GM23248 (cell line): Measurements from ENCODE around the gene SWSAP1. TPM values are rescaled to one million over a fixed set of nuclear protein-coding genes. Genes with fewer than 3 reads are reported as not detected.

Experiments used
- DNase-seq: peaks from one replicate; pipeline ENCODE4 v3.0.0-alpha.2; 2015
- H2AFZ ChIP-seq: fragments of 200-600 bp; sonication (generic); 2 replicates; pipeline ENCODE4 v1.6.1; 2016; ENCODE audit warnings: antibody characterized with exemption
- H3F3A ChIP-seq: fragments of 200-600 bp; sonication (generic); 2 replicates; pipeline ENCODE4 v1.6.1; 2016; ENCODE audit warnings: mild to moderate bottlenecking, antibody characterized with exemption, mixed run types; ENCODE audit not compliant: insufficient read depth
- H3K27ac ChIP-seq: fragments of 200-600 bp; sonication (generic); 2 replicates; pipeline ENCODE4 v1.5.1; 2016; ENCODE audit warnings: mild to moderate bottlenecking
- H3K27me3 ChIP-seq: fragments of 200-600 bp; sonication (generic); replicated peaks from 2 replicates; pipeline ENCODE4 v1.6.1; 2016; ENCODE audit warnings: mild to moderate bottlenecking; ENCODE audit not compliant: insufficient read depth
- H3K36me3 ChIP-seq: fragments of 200-600 bp; sonication (generic); 2 replicates; pipeline ENCODE4 v1.6.1; 2016; ENCODE audit warnings: low read depth, mild to moderate bottlenecking
- H3K4me1 ChIP-seq: fragments of 200-600 bp; sonication (generic); 2 replicates; pipeline ENCODE4 v1.6.1; 2016; ENCODE audit warnings: mild to moderate bottlenecking; ENCODE audit not compliant: insufficient read depth
- H3K4me2 ChIP-seq: fragments of 200-600 bp; sonication (generic); one replicate; pipeline ENCODE4 v1.6.1; 2016; ENCODE audit warnings: mild to moderate bottlenecking; ENCODE audit not compliant: unreplicated experiment
- H3K4me3 ChIP-seq: fragments of 200-600 bp; sonication (generic); 2 replicates; pipeline ENCODE4 v1.5.1; 2016; ENCODE audit warnings: mild to moderate bottlenecking
- H3K79me2 ChIP-seq: fragments of 200-600 bp; sonication (generic); 2 replicates; pipeline ENCODE4 v1.6.1; 2016; ENCODE audit warnings: mild to moderate bottlenecking; ENCODE audit not compliant: insufficient read depth
- H3K9ac ChIP-seq: fragments of 200-600 bp; sonication (generic); 2 replicates; pipeline ENCODE4 v1.6.1; 2016; ENCODE audit warnings: mild to moderate bottlenecking
- H3K9me2 ChIP-seq: fragments of 200-600 bp; sonication (generic); 2 replicates; pipeline ENCODE4 v1.6.1; 2016; ENCODE audit warnings: mixed run types, mild to moderate bottlenecking, moderate library complexity; ENCODE audit not compliant: insufficient read depth
- H3K9me3 ChIP-seq: fragments of 200-600 bp; sonication (generic); one replicate; pipeline ENCODE4 v1.6.1; 2017; ENCODE audit warnings: low read depth
- H4K20me1 ChIP-seq: fragments of 200-600 bp; sonication (generic); 2 replicates; pipeline ENCODE4 v1.6.0; 2016; ENCODE audit not compliant: insufficient read depth
- EZH2 ChIP-seq: fragments of 200-600 bp; sonication (generic); IDR thresholded peaks from 2 replicates; pipeline ENCODE4 v1.6.1; 2018; ENCODE audit warnings: antibody characterized with exemption, mild to moderate bottlenecking; ENCODE audit not compliant: insufficient read depth, poor library complexity, severe bottlenecking
- EZH2phosphoT487 ChIP-seq: fragments of 200-600 bp; sonication (generic); IDR thresholded peaks from 2 replicates; pipeline ENCODE4 v1.6.1; 2018; ENCODE audit warnings: antibody characterized with exemption, moderate library complexity, mild to moderate bottlenecking, low read depth; ENCODE audit not compliant: insufficient read depth
- WGBS, 2 experiments: methylation state at CpG; one replicate each; pipeline ENCODE4 v1.1.6; 2015 to 2017; ENCODE audit warnings: low lambda C conversion rate in 2 of 2, low coverage in 1 of 2; ENCODE audit errors: missing lambda C conversion rate in 2 of 2; 5-methylcytosine and 5-hydroxymethylcytosine counted together
- in situ Hi-C: fragments of 300-500 bp; cut with MboI; formaldehyde crosslinking; loops from 2 replicates; pipeline ENCODE4 v1.15.0; 2020
- polyA plus RNA-seq: library from polyadenylated mRNA; unstranded; fragments of >200 nt; fragmentation: Nextera tagmentation; extraction: Ambion mirVana; gene quantifications from 2 replicates; pipeline ENCODE4 v1.2.1, GENCODE V29; 2016
- small RNA-seq: library from RNA; depleted of rRNA; stranded (forward); fragments of <200 nt; gene quantifications from one replicate; pipeline ENCODE3, GENCODE V24; 2014; ENCODE audit warnings: low read depth, low replicate concordance
- total RNA-seq: library from RNA; depleted of rRNA; stranded (reverse); fragments of >200 nt; shearing (Covaris generic); gene quantifications from 2 replicates; pipeline ENCODE4 v1.2.3, GENCODE V29; 2014; rRNA removed

Gene SWSAP1
- total and polyA plus RNA-seq, 2 experiments from 2014 or later: 0.32 to 1.3 TPM

DNA sequence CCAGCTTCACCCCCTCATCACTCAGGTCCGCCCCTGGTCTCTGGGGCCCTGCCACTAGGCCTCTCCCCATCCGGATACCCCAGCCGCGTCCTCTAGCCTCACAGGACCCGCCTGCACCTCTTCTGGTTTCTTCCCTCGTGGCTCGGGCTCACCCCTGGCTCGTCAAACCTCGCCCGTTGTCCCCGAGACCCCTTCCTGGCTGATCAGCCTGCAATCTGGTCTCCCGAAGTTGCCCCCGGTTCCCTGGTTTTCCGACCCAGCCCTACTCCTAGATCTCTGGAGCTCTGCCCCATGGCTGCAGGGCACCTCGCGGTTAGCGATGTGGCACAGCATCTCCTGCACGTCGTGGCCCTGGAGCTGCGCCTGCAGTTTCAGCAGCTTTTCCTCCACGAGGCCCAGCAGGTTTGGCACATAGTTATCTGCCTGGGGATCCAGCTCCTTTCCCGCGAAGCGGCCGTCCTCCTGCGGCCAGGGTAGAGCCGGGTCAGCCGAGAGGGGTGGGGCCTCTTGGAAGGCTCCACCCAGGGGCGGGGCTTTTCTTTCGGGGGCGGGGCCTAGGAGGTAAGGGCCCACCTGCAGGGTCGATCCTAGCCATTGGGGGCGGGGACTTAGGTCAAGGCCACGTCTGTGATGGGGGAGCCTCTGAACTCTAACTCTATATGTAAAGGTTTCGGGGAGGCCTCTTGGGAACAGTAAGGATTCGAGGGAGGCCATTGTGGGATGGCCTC lies 47.1 kb downstream of the SWSAP1 start:
- 12 to 16% methylated on average over 34 to 36 of the region's 36 CpGs for WGBS, 2 experiments
- no peaks in the 10 kb centered on the region; the same call in 1 of the 2 replicates for H3K27me3 ChIP-seq
- TF ChIP-seq EZH2phosphoT487 (no peak), EZH2 (no peak)
- no peaks in the 10 kb centered on the region for H3K9me3 ChIP-seq
- DNase-seq: peak; percentile 32
- no peaks in the 10 kb centered on the region for H3K36me3 ChIP-seq
- H2AFZ ChIP-seq: peak overlapping the region; percentile 70
- H3F3A ChIP-seq: no peaks in the 10 kb centered on the region
- H3K4me2 ChIP-seq: peak overlapping the region; percentile 74
- in situ Hi-C loops: no loop called here
- no peak overlapping the region for H3K27ac ChIP-seq
- peak overlapping the region; percentile 61 for H3K4me3 ChIP-seq
- H3K9ac ChIP-seq: no peak overlapping the region
- H3K9me2 ChIP-seq: no peaks in the 10 kb centered on the region
- H3K4me1 ChIP-seq: no peaks in the 10 kb centered on the region
- no peaks in the 10 kb centered on the region for H3K79me2 ChIP-seq
- no peaks in the 10 kb centered on the region for H4K20me1 ChIP-seq

- DNase-seq: peak; percentile 74
- TF ChIP-seq EZH2 (no peak), EZH2phosphoT487 (no peak)
- H3K27me3 ChIP-seq: no peaks in the 10 kb centered on the region; the same call in 1 of the 2 replicates
- H3K36me3 ChIP-seq: no peaks in the 10 kb centered on the region
- in situ Hi-C loops: no loop called here
- 3% methylated on average over 44 to 56 of the region's 56 CpGs for WGBS, 2 experiments
- no peaks in the 10 kb centered on the region for H3K79me2 ChIP-seq
- no peaks in the 10 kb centered on the region for H4K20me1 ChIP-seq
- peak overlapping the region; percentile 74 for H3K4me2 ChIP-seq
- peak overlapping the region; percentile 70 for H2AFZ ChIP-seq
- H3K9me3 ChIP-seq: no peaks in the 10 kb centered on the region
- H3K9ac ChIP-seq: peak overlapping the region; percentile 44; the same call in 1 of the 2 replicates
- H3K9me2 ChIP-seq: no peaks in the 10 kb centered on the region
- no peaks in the 10 kb centered on the region for H3K4me1 ChIP-seq
- peak overlapping the region; percentile 61 for H3K4me3 ChIP-seq
- H3F3A ChIP-seq: no peaks in the 10 kb centered on the region
- no peak overlapping the region for H3K27ac ChIP-seq
These were observed 47.9 kb downstream of the SWSAP1 start for GRCh38 chr19:11422163-11423065.

- H3K36me3 ChIP-seq: no peaks in the 10 kb centered on the region
- no peaks in the 10 kb centered on the region for H3K9me3 ChIP-seq
- no peaks in the 10 kb centered on the region for H3K9me2 ChIP-seq
- H3K79me2 ChIP-seq: no peaks in the 10 kb centered on the region
- no peaks in the 10 kb centered on the region for H3K4me1 ChIP-seq
- no peak for DNase-seq
- 11 to 14% methylated on average over 27 of the region's 27 CpGs for WGBS, 2 experiments
- no peaks in the 10 kb centered on the region for H4K20me1 ChIP-seq
- no peaks in the 10 kb centered on the region for H3F3A ChIP-seq
- H3K4me3 ChIP-seq: no peak overlapping the region
- H3K9ac ChIP-seq: no peak overlapping the region
- H3K4me2 ChIP-seq: no peak overlapping the region
- H3K27me3 ChIP-seq: no peaks in the 10 kb centered on the region; the same call in 1 of the 2 replicates
- in situ Hi-C loops: no loop called here
- TF ChIP-seq EZH2phosphoT487 (no peak), EZH2 (no peak)
- no peak overlapping the region for H3K27ac ChIP-seq
- H2AFZ ChIP-seq: no peak overlapping the region
These were observed 48.8 kb downstream of the SWSAP1 start for GRCh38 chr19:11423164-11423790.

GRCh38 chr19:11423791-11424181 lies 49.3 kb downstream of the SWSAP1 start:
- Histone ChIP-seq H3K4me3 (no peak overlapping the region), H3F3A (no peaks in the 10 kb centered on the region), H3K36me3 (no peaks in the 10 kb centered on the region), H3K27ac (no peak overlapping the region), H3K4me2 (no peak overlapping the region), H3K4me1 (no peaks in the 10 kb centered on the region), H3K79me2 (no peaks in the 10 kb centered on the region), H3K9me2 (no peaks in the 10 kb centered on the region), H2AFZ (no peak overlapping the region), H3K9me3 (no peaks in the 10 kb centered on the region), H4K20me1 (no peaks in the 10 kb centered on the region), H3K9ac (no peak overlapping the region), H3K27me3 (no peaks in the 10 kb centered on the region; the same call in 1 of the 2 replicates)
- no peak for TF ChIP-seq EZH2phosphoT487
- no peak for TF ChIP-seq EZH2
- WGBS, 2 experiments: 9% methylated on average over 15 to 16 of the region's 22 CpGs
- in situ Hi-C loops: no loop called here
- no peak for DNase-seq

Small RNAs within 50 kb of the gene (small RNA-seq; reads per million reads assigned to genes)
- not detected for gene RF00019

Other genes with a start within 250 kb of the SWSAP1 start
- 9.5 and 19.8 TPM in 2 replicates for gene SPC24, start 218.9 kb upstream of the SWSAP1 start, total RNA-seq
- gene SPC24, start 218.9 kb upstream of the SWSAP1 start, polyA plus RNA-seq: 14.8 and 16.2 TPM in 2 replicates
- gene KANK2, start 177.1 kb upstream of the SWSAP1 start, total RNA-seq: 215 and 278 TPM in 2 replicates
- gene KANK2, start 177.1 kb upstream of the SWSAP1 start, polyA plus RNA-seq: 76.3 and 77.1 TPM in 2 replicates
- gene ANGPTL8, start 135.0 kb upstream of the SWSAP1 start, total RNA-seq: 1.7 TPM in 1 of 2 replicates, not detected in the other
- not detected in 2 replicates for gene ANGPTL8, start 135.0 kb upstream of the SWSAP1 start, polyA plus RNA-seq
- gene DOCK6, start 112.1 kb upstream of the SWSAP1 start, total RNA-seq: 10.7 and 13.9 TPM in 2 replicates
- 11.8 and 17.7 TPM in 2 replicates for gene DOCK6, start 112.1 kb upstream of the SWSAP1 start, polyA plus RNA-seq
- not detected in 2 replicates for gene TSPAN16, start 78.5 kb upstream of the SWSAP1 start, total RNA-seq
- gene TSPAN16, start 78.5 kb upstream of the SWSAP1 start, polyA plus RNA-seq: not detected in 2 replicates
- gene RAB3D, start 35.0 kb upstream of the SWSAP1 start, total RNA-seq: 5.1 and 9.0 TPM in 2 replicates
- 3.7 and 4.3 TPM in 2 replicates for gene RAB3D, start 35.0 kb upstream of the SWSAP1 start, polyA plus RNA-seq
- 66.1 and 152 TPM in 2 replicates for gene TMEM205, start 28.4 kb upstream of the SWSAP1 start, total RNA-seq
- gene TMEM205, start 28.4 kb upstream of the SWSAP1 start, polyA plus RNA-seq: 84.6 and 90.1 TPM in 2 replicates
- 8.5 and 11.6 TPM in 2 replicates for gene CCDC159, start 28.1 kb upstream of the SWSAP1 start, total RNA-seq
- 11.4 and 16.5 TPM in 2 replicates for gene CCDC159, start 28.1 kb upstream of the SWSAP1 start, polyA plus RNA-seq
- gene PLPPR2, start 19.2 kb upstream of the SWSAP1 start, total RNA-seq: 39.7 and 67.8 TPM in 2 replicates
- gene PLPPR2, start 19.2 kb upstream of the SWSAP1 start, polyA plus RNA-seq: 52.0 TPM in 2 replicates
- gene EPOR, start 9.6 kb downstream of the SWSAP1 start, total RNA-seq: 4.4 and 7.0 TPM in 2 replicates
- 4.3 and 4.7 TPM in 2 replicates for gene EPOR, start 9.6 kb downstream of the SWSAP1 start, polyA plus RNA-seq
- 0.54 and 5.9 TPM in 2 replicates for gene RGL3, start 44.6 kb downstream of the SWSAP1 start, total RNA-seq
- gene RGL3, start 44.6 kb downstream of the SWSAP1 start, polyA plus RNA-seq: 0.43 and 1.4 TPM in 2 replicates
- gene ODAD3, start 60.5 kb downstream of the SWSAP1 start, total RNA-seq: 0.54 TPM in 1 of 2 replicates, not detected in the other
- gene ODAD3, start 60.5 kb downstream of the SWSAP1 start, polyA plus RNA-seq: 0.44 and 0.95 TPM in 2 replicates
- gene PRKCSH, start 61.0 kb downstream of the SWSAP1 start, total RNA-seq: 118 and 142 TPM in 2 replicates
- gene PRKCSH, start 61.0 kb downstream of the SWSAP1 start, polyA plus RNA-seq: 94.1 and 104 TPM in 2 replicates
- not detected in 2 replicates for gene ELAVL3, start 106.4 kb downstream of the SWSAP1 start, total RNA-seq
- gene ELAVL3, start 106.4 kb downstream of the SWSAP1 start, polyA plus RNA-seq: not detected in 2 replicates
- 3.9 and 4.6 TPM in 2 replicates for gene ZNF653, start 131.2 kb downstream of the SWSAP1 start, total RNA-seq
- gene ZNF653, start 131.2 kb downstream of the SWSAP1 start, polyA plus RNA-seq: 1.4 and 2.2 TPM in 2 replicates
- gene ECSIT, start 154.5 kb downstream of the SWSAP1 start, total RNA-seq: 28.0 and 35.2 TPM in 2 replicates
- gene ECSIT, start 154.5 kb downstream of the SWSAP1 start, polyA plus RNA-seq: 17.1 and 20.5 TPM in 2 replicates
- gene CNN1, start 164.2 kb downstream of the SWSAP1 start, total RNA-seq: 44.5 and 47.4 TPM in 2 replicates
- gene CNN1, start 164.2 kb downstream of the SWSAP1 start, polyA plus RNA-seq: 27.1 and 30.0 TPM in 2 replicates
- 32.4 and 50.6 TPM in 2 replicates for gene ELOF1, start 184.6 kb downstream of the SWSAP1 start, total RNA-seq
- gene ELOF1, start 184.6 kb downstream of the SWSAP1 start, polyA plus RNA-seq: 71.8 and 72.6 TPM in 2 replicates
- gene ACP5, start 203.0 kb downstream of the SWSAP1 start, total RNA-seq: 0.11 TPM in 1 of 2 replicates, not detected in the other
- gene ACP5, start 203.0 kb downstream of the SWSAP1 start, polyA plus RNA-seq: 0.26 TPM in 1 of 2 replicates, not detected in the other
- gene ZNF627, start 222.8 kb downstream of the SWSAP1 start, total RNA-seq: 13.3 and 13.8 TPM in 2 replicates
- 7.2 and 7.7 TPM in 2 replicates for gene ZNF627, start 222.8 kb downstream of the SWSAP1 start, polyA plus RNA-seq